GM19035 (cell line): ENCODE results near the gene ARSA.
"Not testable (repeated sequence)": the region's sequence is repeated elsewhere in the genome, so short reads cannot be mapped to it uniquely, and the experiment has no call there.

Source experiments
- ATAC-seq: cut with Tn5 transposase; IDR thresholded peaks from one replicate; pipeline ENCODE4 v1.9.1; 2021; ENCODE audit not compliant: unreplicated experiment

ARSA gene

GRCh38 chr22:50656122-50657070 is 28.4 kb upstream of the ARSA start:
- no peak for ATAC-seq

GRCh38 chr22:50654664-50655063 is 26.7 kb upstream of the ARSA start:
- ATAC-seq, result not testable (repeated sequence)

GRCh38 chr22:50653256-50653655 is 25.3 kb upstream of the ARSA start:
- ATAC-seq, result no peak

GRCh38 chr22:50643821-50644101 is 15.8 kb upstream of the ARSA start:
- ATAC-seq, result not testable (repeated sequence)

- not testable (repeated sequence) for ATAC-seq
These were observed 15.3 kb upstream of the ARSA start for GRCh38 chr22:50643021-50643820.

GRCh38 chr22:50641696-50642607 is 14.0 kb upstream of the ARSA start:
- ATAC-seq, result no peak

- no peak for ATAC-seq
These were observed 13.1 kb upstream of the ARSA start for GRCh38 chr22:50640857-50641647.

- not testable (repeated sequence) for ATAC-seq
These were observed 12.3 kb upstream of the ARSA start for GRCh38 chr22:50640296-50640695.

- no peak for ATAC-seq
These were observed 7.6 kb upstream of the ARSA start for GRCh38 chr22:50635591-50635990.

- ATAC-seq, result no peak
These were observed 5.8 kb upstream of the ARSA start for GRCh38 chr22:50633771-50634170.

- no peak for ATAC-seq
These were observed 5.1 kb upstream of the ARSA start for GRCh38 chr22:50633086-50633485.

- ATAC-seq, result no peak
These were observed 2.4 kb upstream of the ARSA start for GRCh38 chr22:50630376-50630775.

GRCh38 chr22:50628543-50629134 is 687 bp upstream of the ARSA start:
- ATAC-seq, result no peak

- ATAC-seq, result no peak
These were observed 906 bp downstream of the ARSA start for GRCh38 chr22:50626850-50627641.

- ATAC-seq, result no peak
These were observed 1.6 kb downstream of the ARSA start for GRCh38 chr22:50626314-50626849.

- ATAC-seq, result no peak
These were observed 2.2 kb downstream of the ARSA start for GRCh38 chr22:50625568-50626313.

- no peak for ATAC-seq
These were observed 2.8 kb downstream of the ARSA start for GRCh38 chr22:50625131-50625567.
